IPS-18c (cell line): Measurements from ENCODE around the gene LILRB3.
"Not testable (repeated sequence)": the region's sequence is repeated elsewhere in the genome, so short reads cannot be mapped to it uniquely, and the experiment has no call there.

ENCODE experiments used
- H3K4me3 ChIP-seq: 2 replicates; pipeline ENCODE4 v1.7.0; 2013; ENCODE audit warnings: low read depth, mild to moderate bottlenecking, low read length, moderate library complexity; ENCODE audit not compliant: insufficient read depth
- H3K9me3 ChIP-seq: one replicate; pipeline ENCODE4 v1.6.1; 2013; ENCODE audit warnings: mild to moderate bottlenecking, low read length, moderate library complexity; ENCODE audit not compliant: control insufficient read depth, insufficient read depth

Gene LILRB3

GRCh38 chr19:54222474-54223276 lies at the start of gene LILRB3:
LILRB3 (minus strand) TSS chr19:54223007; CDS start chr19:54222976, 31 bp downstream.
- not testable (repeated sequence) for H3K9me3 ChIP-seq, H3K4me3 ChIP-seq

DNA sequence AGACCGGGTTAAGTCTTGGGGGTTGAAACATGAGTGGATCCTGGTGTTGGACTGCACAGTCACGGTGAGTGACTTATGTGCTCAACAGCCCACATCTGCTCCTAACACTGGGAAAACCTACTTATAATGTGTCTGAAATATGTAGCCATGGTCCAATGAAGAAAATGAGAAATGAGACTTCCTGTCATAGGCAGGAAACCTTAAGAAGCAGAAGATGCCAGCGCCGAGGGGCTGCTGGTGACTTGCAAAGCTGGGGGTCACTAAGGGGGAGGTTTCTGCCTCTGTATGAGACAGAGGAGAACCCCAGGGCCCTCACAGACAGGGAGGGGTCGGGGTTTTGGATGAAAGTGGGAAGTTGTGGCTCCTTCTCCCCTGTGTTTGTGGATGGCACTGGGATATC lies 49.4 kb upstream of the LILRB3 start:
- H3K9me3 ChIP-seq, H3K4me3 ChIP-seq: not testable (repeated sequence)

DNA sequence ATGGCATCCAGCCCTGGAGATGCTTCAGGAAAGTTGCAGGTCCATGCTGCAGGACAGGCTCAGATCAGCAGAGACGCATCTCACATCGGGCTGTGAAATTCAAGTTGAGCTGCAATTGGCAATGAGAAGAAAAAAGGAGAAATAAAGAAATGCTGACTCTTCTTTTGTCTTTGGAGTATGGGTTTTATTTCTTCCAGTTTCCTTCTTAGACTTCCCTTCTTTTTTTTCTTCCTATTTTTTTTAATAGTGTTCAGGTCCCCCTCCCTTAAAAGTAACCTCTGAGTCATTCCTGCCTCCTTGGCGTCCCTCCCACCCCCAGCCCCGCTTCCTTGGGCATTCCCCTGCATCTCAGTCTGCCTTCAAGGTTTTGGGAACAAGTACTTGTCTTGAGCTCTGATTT lies 48.8 kb upstream of the LILRB3 start:
- not testable (repeated sequence) for H3K4me3 ChIP-seq

DNA sequence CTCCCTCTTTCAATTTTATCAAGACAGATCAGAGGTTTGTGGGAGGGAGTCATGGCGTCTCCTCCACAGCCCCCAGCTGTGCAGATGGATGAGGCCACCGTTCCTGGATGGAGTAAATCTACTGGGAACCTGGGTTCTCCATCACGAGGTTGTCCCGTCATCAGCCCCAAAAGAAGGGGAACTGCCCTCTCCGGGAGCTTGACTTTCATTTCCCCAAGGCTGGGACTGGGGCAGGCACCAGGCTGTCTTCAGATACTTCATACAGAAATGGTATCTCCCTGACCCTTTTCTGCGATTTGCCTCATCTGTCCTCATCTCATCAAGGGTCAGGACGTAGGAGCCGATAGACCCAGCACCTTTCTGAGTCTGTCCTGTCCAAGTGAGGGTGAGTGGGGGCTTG lies 48.3 kb upstream of the LILRB3 start:
- Histone ChIP-seq H3K4me3 (no peak overlapping the region), H3K9me3 (no peaks in the 10 kb centered on the region)

More for the DNA sequence above, 48.8 kb upstream of the LILRB3 start:
- H3K9me3 ChIP-seq, result not testable (repeated sequence)

DNA sequence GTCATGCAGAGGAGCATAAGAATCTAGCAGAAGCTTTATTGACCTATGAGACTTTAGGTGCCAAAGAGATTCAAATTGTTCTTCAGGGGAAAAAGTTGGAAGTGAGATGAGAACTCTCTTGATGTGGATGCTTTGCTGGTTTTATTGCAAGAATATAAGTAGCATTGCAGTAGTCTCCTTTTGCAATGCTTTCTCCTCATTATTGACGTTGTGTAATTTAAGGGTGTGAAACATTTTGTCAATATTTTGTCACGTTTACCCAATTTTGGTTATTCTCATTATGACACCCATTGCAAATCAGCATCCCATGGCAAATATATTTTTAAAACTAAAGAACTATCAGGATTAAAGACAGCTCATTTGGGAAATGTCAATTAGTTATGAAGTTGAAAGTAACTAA lies 46.1 kb upstream of the LILRB3 start:
- Histone ChIP-seq H3K9me3 (no peaks in the 10 kb centered on the region), H3K4me3 (no peak overlapping the region)

DNA sequence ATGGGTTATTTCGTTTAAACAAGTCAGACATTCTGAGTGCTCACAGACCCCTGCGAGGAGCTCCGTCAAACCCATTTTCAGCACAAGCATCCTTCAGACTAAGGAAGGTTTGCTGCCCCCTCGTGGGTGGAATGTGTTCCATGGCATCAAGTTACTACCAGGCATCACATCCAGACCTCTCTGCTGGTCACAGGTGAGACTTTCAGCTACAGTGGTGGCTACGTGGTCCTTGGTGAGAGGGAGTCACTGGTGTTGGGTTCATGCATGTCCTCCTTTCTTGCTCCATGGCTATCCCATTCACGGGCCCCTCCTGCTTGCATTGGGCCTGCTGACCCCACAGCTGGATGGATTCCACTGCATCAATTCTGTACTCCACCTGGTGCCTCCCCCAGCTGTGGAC lies 43.3 kb upstream of the LILRB3 start:
- Histone ChIP-seq H3K4me3 (no peak overlapping the region), H3K9me3 (no peaks in the 10 kb centered on the region)

- Histone ChIP-seq H3K9me3 (no peaks in the 10 kb centered on the region), H3K4me3 (no peak overlapping the region)
Observed at GRCh38 chr19:54262470-54262869, 39.7 kb upstream of the LILRB3 start.

- Histone ChIP-seq H3K9me3 (no peaks in the 10 kb centered on the region), H3K4me3 (no peak overlapping the region)
Observed at GRCh38 chr19:54262066-54262465, 39.3 kb upstream of the LILRB3 start.

- Histone ChIP-seq H3K4me3 (no peak within 1 kb of the TSS), H3K9me3 (no peaks in the 10 kb centered on the region)
Observed at GRCh38 chr19:54257116-54257480, 34.3 kb upstream of the LILRB3 start, which contains the start of gene LILRB5. LILRB5 (minus strand) TSS chr19:54257273; CDS start chr19:54257193, 80 bp downstream.

- Histone ChIP-seq H3K9me3 (no peaks in the 10 kb centered on the region), H3K4me3 (no peak overlapping the region)
Observed at GRCh38 chr19:54256250-54257115, 33.7 kb upstream of the LILRB3 start.

DNA sequence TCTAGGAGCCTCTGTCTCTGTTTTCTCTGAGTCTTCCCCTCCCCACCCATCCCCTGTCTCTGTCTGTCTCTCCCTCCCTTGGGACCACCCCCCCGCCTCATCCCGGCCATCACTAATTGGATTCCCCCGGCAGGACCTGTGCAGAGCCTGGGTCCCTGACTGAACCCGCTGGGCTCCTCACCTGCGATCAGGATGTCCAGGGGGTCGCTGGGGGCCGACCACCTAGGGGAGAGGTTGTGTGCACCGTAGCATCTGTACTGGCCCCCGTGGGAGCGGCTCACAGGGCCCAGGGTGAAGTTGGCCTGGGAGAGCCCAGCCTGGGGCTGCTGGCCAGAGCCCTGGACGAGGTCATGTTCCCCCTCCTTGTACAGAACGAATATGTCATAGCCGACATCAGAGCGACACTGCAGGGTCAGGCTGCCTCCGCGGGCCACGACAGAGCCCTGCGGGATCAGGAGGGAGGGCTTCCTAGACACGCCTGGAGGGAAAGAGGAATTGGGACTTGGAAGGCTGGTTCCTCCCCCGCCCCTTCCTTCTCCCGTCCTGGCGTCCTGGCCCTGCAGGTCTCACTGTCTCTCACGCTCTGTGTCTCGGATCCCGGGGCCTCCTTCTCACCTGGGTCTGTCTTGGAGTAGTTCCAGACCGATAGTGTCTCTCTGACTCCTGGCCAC lies 32.4 kb upstream of the LILRB3 start:
- Histone ChIP-seq H3K4me3 (no peak overlapping the region), H3K9me3 (no peaks in the 10 kb centered on the region)

- Histone ChIP-seq H3K9me3 (no peaks in the 10 kb centered on the region), H3K4me3 (no peak overlapping the region)
Observed at GRCh38 chr19:54254195-54254906, 31.5 kb upstream of the LILRB3 start.

DNA sequence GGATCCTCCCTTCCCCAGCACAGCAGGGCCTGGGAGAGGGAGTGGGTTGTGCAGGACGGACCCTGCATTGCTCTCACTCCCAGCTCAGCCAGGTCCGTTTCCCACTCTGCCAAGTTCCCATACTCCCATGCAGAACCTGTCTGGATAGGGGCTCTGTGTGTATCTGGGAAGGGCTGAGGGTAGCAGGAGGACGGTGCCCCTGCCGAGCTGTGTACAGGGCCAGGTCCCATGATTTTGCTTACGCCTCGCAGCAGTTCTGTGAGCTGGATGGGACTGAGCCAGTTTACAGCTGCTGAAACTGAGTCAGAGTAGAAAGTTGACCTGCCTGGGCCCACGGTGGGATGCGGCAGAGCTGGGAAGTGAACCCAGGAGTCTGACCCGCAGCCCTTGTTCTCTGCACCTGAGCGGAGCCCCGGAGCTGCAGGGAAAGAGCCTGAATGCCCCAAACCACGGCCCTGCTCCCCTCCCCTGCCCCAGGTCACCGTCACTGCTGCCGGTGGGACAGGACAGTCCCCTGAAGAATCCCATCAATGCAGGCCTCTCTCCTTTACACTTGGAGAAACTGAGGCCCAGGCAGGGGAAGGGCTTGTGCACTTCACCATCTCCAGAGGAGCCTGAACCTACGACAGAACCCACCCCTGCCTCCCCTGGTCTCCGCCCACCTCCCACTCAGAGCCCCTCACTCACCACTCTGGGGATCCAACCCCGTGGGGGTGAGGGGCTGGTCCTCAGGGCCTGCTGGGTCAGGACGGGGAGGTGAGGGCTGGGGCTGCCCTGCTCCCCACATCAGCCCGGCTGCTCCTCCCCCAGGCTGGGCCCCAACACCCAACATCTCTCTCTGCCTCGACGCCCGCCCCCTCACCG lies 30.8 kb upstream of the LILRB3 start:
- Histone ChIP-seq H3K4me3 (no peak overlapping the region), H3K9me3 (no peaks in the 10 kb centered on the region)

DNA sequence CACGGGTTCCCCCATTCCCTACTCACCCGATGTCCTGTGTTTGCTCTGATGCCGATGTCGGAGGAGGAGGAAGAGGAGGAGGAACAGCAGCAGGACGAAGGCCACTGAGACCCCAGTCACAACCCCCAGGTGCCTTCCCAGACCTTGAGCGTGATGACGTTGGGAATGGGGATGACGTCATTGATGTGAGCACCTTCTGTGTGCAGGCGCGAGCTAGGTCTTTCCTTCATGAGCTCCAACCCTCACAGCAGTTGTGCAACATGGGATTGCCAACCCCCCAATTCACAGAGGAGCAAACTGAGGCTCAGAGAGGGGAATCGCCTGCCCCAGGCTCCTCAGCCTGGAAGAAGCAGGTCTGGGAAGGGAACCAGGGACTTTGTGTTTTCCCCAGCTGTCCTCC lies 30.0 kb upstream of the LILRB3 start:
- Histone ChIP-seq H3K4me3 (no peak overlapping the region), H3K9me3 (no peaks in the 10 kb centered on the region)

GRCh38 chr19:54252243-54252642 lies 29.4 kb upstream of the LILRB3 start:
- H3K4me3 ChIP-seq, result no peak overlapping the region
- no peaks in the 10 kb centered on the region for H3K9me3 ChIP-seq

GRCh38 chr19:54248016-54248601 lies 25.3 kb upstream of the LILRB3 start:
- H3K4me3 ChIP-seq, result no peak overlapping the region
- no peaks in the 10 kb centered on the region for H3K9me3 ChIP-seq
